GM12878 (cell line): ENCODE measurements around the gene TCF12. TPM values are rescaled to one million over a fixed set of nuclear protein-coding genes. Genes with fewer than 3 reads are reported as not detected.

Source experiments
- ATAC-seq: fragments of 200-7000 bp; cut with Tn5 transposase; 3 replicates; pipeline ENCODE4 v1.9.1; 2020; ENCODE audit warnings: mild to moderate bottlenecking, moderate library complexity
- BruUV-seq: library from RNA; stranded (reverse); fragments of 400-500 nt; replicated peaks from 2 replicates; lab custom pipeline; 2021; lab: Mats Ljungman, UMichigan
- CTCF ChIA-PET: fragments of 300-600 bp; sonication (Branson Sonifier 250); formaldehyde crosslinking; extraction: SDS; loops from one replicate; lab custom pipeline; 2021; ENCODE audit warnings: inconsistent platforms; lab: Yijun Ruan, JAX
- POLR2A ChIA-PET: fragments of 350-600 bp; formaldehyde crosslinking; extraction: SDS; loops from one replicate; lab custom pipeline; 2021; ENCODE audit warnings: inconsistent platforms; lab: Charles Lee
- RAD21 ChIA-PET: fragments of 300-600 bp; sonication (Branson Sonifier 250); formaldehyde crosslinking; loops from one replicate; lab custom pipeline; 2023; ENCODE audit warnings: antibody characterized with exemption; ENCODE audit not compliant: unreplicated experiment; lab: Charles Lee
- SMC1A ChIA-PET: fragments of 300-600 bp; sonication (Branson Sonifier 250); formaldehyde crosslinking; loops from one replicate; lab custom pipeline; 2023; ENCODE audit not compliant: unreplicated experiment, uncharacterized antibody; lab: Charles Lee
- DNase-seq: peaks from one replicate; pipeline ENCODE4 v3.0.0-alpha.2; 2011; ENCODE audit warnings: low read depth, low spot score
- FAIRE-seq: peaks from 3 replicates; lab custom pipeline; 2011; peaks lifted over from hg19 to GRCh38; lab: Jason Lieb, UNC
- H2AFZ ChIP-seq: 2 replicates; pipeline ENCODE4 v1.6.0; 2011; ENCODE audit warnings: low read depth, low read length, control low read depth; ENCODE audit not compliant: control insufficient read depth
- H3K27ac ChIP-seq: 2 replicates; pipeline ENCODE4 v1.5.1; 2011; ENCODE audit warnings: control low read depth; ENCODE audit not compliant: control insufficient read depth, insufficient read depth
- H3K27me3 ChIP-seq, 2 experiments: replicated peaks in 1 of 2; 2 replicates each; pipeline versions ENCODE4 v1.6.0 to v1.6.1; 2011; ENCODE audit warnings: low read length in 1 of 2; ENCODE audit not compliant: control insufficient read depth in 2 of 2, insufficient read depth in 2 of 2
- H3K36me3 ChIP-seq, 2 experiments: 2 replicates each; pipeline ENCODE4 v1.5.1; 2011; ENCODE audit warnings: low read length in 1 of 2; ENCODE audit not compliant: control insufficient read depth in 2 of 2, insufficient read depth in 2 of 2
- H3K4me1 ChIP-seq: 2 replicates; pipeline ENCODE4 v1.6.1; 2011; ENCODE audit warnings: mild to moderate bottlenecking, low read length, moderate library complexity, mixed read lengths; ENCODE audit not compliant: control insufficient read depth, insufficient read depth
- H3K4me2 ChIP-seq: 2 replicates; pipeline ENCODE4 v1.6.0; 2011; ENCODE audit warnings: control low read depth; ENCODE audit not compliant: control insufficient read depth, insufficient read depth
- H3K4me3 ChIP-seq: fragments of 200-600 bp; sonication (generic); 2 replicates; pipeline ENCODE4 v1.5.1; 2016
- H3K79me2 ChIP-seq: 2 replicates; pipeline ENCODE4 v1.6.0; 2011; ENCODE audit warnings: low read length; ENCODE audit not compliant: control insufficient read depth, insufficient read depth
- H3K9ac ChIP-seq: 2 replicates; pipeline ENCODE4 v1.8.0; 2011; ENCODE audit warnings: low read length, control low read depth, mixed read lengths; ENCODE audit not compliant: control insufficient read depth, insufficient read depth
- H3K9me3 ChIP-seq: replicated peaks from 3 replicates; pipeline ENCODE4 v1.5.1; 2011; ENCODE audit warnings: mild to moderate bottlenecking, low read length; ENCODE audit not compliant: control insufficient read depth, insufficient read depth
- H4K20me1 ChIP-seq: 2 replicates; pipeline ENCODE4 v1.6.0; 2011; ENCODE audit not compliant: control insufficient read depth, insufficient read depth
- ESRRA ChIP-seq: IDR thresholded peaks from 2 replicates; pipeline ENCODE4 v1.6.1; 2012; ENCODE audit warnings: mild to moderate bottlenecking, low read length, improper control_type of control experiment
- FOS ChIP-seq: IDR thresholded peaks from 3 replicates; pipeline ENCODE4 v1.6.1; 2011; ENCODE audit warnings: borderline replicate concordance; ENCODE audit not compliant: insufficient read length; ENCODE audit errors: extremely low read depth
- FOXK2 ChIP-seq: fragments of 450-650 bp; IDR thresholded peaks from 2 replicates; pipeline ENCODE4 v1.6.1; 2017; ENCODE audit warnings: mild to moderate bottlenecking, moderate library complexity
- GATAD2B ChIP-seq: fragments of 450-650 bp; conservative IDR thresholded peaks from 2 replicates; pipeline ENCODE4 v1.6.1; 2017; ENCODE audit warnings: low read depth, mild to moderate bottlenecking, moderate library complexity
- HDGF ChIP-seq: fragments of 450-650 bp; IDR thresholded peaks from 2 replicates; pipeline ENCODE4 v1.6.1; 2016; ENCODE audit warnings: antibody characterized with exemption
- HSF1 ChIP-seq: fragments of 150-350 bp; IDR thresholded peaks from 2 replicates; pipeline ENCODE4 v1.6.1; 2014; ENCODE audit warnings: mild to moderate bottlenecking, low read depth, low read length
- MTA3 ChIP-seq: IDR thresholded peaks from 2 replicates; pipeline ENCODE4 v1.6.1; 2012; ENCODE audit warnings: low read length, inconsistent platforms, borderline replicate concordance
- RELA ChIP-seq: fragments of 450-650 bp; IDR thresholded peaks from 2 replicates; pipeline ENCODE4 v1.8.0; 2014; ENCODE audit warnings: borderline replicate concordance; ENCODE audit not compliant: partially characterized antibody
- whole genome bisulfite sequencing: methylation state at CpG from one replicate; pipeline ENCODE4 v1.1.6; 2016; ENCODE audit warnings: low lambda C conversion rate; ENCODE audit not compliant: insufficient replicate concordance, insufficient coverage; ENCODE audit errors: missing lambda C conversion rate; 5-methylcytosine and 5-hydroxymethylcytosine counted together
- in situ Hi-C: fragments of 300-500 bp; cut with MboI; formaldehyde crosslinking; loops from 9 replicates; pipeline ENCODE4 v1.14.3; 2018; ENCODE audit warnings: mixed read lengths
- intact Hi-C: fragments of 100-400 bp; cut with micrococcal nuclease; formaldehyde crosslinking; loops from one replicate; pipeline ENCODE4 v1.14.2; 2022; ENCODE audit not compliant: unreplicated experiment
- polyA plus RNA-seq, 11 experiments: library from polyadenylated mRNA; depleted of rRNA in 4 of 11; unstranded in 6 of 11; stranded (reverse) in 5 of 11; fragments of >200 nt; fragmentation: Nextera tagmentation in 4 of 11; fragmentation: Illumina TruSeq in 1 of 11; extraction: Ambion mirVana in 4 of 11; extraction: Trizol in 1 of 11; gene quantifications; 1 replicate in 1 of 11; 2 replicates in 10 of 11; pipeline versions ENCODE4 v1.2.1 to v1.2.3, GENCODE V29; 2011 to 2016; ENCODE audit warnings: inconsistent platforms in 2 of 11, missing spikeins in 2 of 11, low read depth in 1 of 11
- total RNA-seq, 4 experiments: library from RNA; depleted of rRNA in 3 of 4; stranded (reverse); fragments of >200 nt in 3 of 4; fragmentation: Illumina TruSeq in 1 of 4; extraction: Trizol in 1 of 4; gene quantifications; 2 replicates each; pipeline versions ENCODE4 v1.2.1 to v1.2.3, GENCODE V29; 2013 to 2021
- TF ChIP-seq, protein P1 (sequence below): IDR thresholded peaks from 2 replicates; pipeline ENCODE4 v1.6.1; 2012; ENCODE audit warnings: improper control_type of control experiment, low read depth, low read length; ENCODE audit not compliant: insufficient replicate concordance

Gene TCF12
- total and polyA plus RNA-seq, 10 of the 15 experiments (the other 5 are each of a cell fraction or from before 2014, with no cell fraction given): 8.2 to 70.9 (median 49.5) TPM

DNA sequence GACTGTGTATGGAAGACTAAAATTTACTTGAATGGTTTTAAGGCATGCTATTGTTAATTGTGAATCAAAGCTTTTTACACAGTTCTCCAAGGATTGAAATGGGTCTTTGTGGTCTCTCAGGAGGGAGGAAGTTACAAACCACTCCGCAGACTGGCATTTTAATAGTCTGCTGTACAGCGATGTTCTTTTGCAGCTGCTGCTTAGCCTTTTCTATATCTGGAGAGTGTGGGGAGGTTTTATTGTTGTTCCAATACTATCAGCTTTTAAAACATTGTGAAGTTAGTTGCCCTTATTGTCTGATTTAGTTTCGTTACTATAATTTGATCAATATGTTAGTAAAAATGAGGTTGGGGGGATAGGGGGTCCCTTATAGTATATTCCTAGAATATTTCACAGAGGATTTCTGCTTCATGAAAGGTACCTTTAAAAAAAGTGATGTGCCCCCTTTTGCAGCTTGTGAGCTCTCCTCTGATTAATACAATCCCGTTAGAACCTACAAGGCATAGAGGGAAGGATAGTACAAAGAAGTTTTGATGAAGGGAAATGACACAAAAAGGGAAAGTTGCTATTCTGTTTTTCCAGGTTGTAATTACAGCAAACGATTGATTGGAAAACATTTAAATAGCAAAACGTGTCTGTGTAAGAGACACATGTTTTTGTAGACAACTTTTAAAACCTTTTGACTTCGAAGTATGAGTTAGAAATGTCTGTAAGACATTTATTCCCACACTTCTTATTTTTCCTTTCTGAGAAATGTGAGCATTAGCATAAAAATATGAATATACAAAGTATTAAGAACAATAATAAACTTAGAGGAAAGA lies 299.5 kb downstream of the TCF12 start:
- no peaks in the 10 kb centered on the region for H4K20me1 ChIP-seq
- H2AFZ ChIP-seq: no peak overlapping the region
- no peaks in the 10 kb centered on the region; the same call in 1 of the 2 replicates for H3K79me2 ChIP-seq
- ChIA-PET SMC1A (interaction anchor here (1.0 to 3.3 kb wide), 11 partner anchors 10 to 108 kb away, joined by 3 to 29 read pairs (median 7); no protein-coding TSS in a partner anchor), CTCF (interaction anchor here (0.7 to 4.9 kb wide), 8 partner anchors 11 to 727 kb away, joined by 3 to 22 read pairs (median 3); no protein-coding TSS in a partner anchor), RAD21 (interaction anchor here (0.9 to 1.5 kb wide), 6 partner anchors 9 to 88 kb away, joined by 3 to 7 read pairs (median 4); no protein-coding TSS in a partner anchor), POLR2A (interaction anchor here (1.1 kb wide), 1 partner anchor 369 kb away, joined by 7 read pairs; no protein-coding TSS in a partner anchor)
- intact Hi-C loops: no loop called here
- H3K9ac ChIP-seq: no peak overlapping the region
- H3K36me3 ChIP-seq: no peaks in the 10 kb centered on the region
- no peak for ATAC-seq
- H3K4me3 ChIP-seq: no peak overlapping the region
- 88% methylated on average over 7 of the region's 7 CpGs for WGBS
- no peak overlapping the region for H3K27ac ChIP-seq
- in situ Hi-C loops: loop anchor here (10.0 kb wide), 1 partner anchor 723 kb away; no protein-coding TSS in a partner anchor
- no peak for FAIRE-seq
- H3K4me1 ChIP-seq: peaks cover 1% of the 10 kb centered on the region; the same call in 1 of the 2 replicates
- no peak overlapping the region for H3K4me2 ChIP-seq
- no peaks in the 10 kb centered on the region for H3K27me3 ChIP-seq
- BruUV-seq: no TSS peak
- TF ChIP-seq, protein P1, sequence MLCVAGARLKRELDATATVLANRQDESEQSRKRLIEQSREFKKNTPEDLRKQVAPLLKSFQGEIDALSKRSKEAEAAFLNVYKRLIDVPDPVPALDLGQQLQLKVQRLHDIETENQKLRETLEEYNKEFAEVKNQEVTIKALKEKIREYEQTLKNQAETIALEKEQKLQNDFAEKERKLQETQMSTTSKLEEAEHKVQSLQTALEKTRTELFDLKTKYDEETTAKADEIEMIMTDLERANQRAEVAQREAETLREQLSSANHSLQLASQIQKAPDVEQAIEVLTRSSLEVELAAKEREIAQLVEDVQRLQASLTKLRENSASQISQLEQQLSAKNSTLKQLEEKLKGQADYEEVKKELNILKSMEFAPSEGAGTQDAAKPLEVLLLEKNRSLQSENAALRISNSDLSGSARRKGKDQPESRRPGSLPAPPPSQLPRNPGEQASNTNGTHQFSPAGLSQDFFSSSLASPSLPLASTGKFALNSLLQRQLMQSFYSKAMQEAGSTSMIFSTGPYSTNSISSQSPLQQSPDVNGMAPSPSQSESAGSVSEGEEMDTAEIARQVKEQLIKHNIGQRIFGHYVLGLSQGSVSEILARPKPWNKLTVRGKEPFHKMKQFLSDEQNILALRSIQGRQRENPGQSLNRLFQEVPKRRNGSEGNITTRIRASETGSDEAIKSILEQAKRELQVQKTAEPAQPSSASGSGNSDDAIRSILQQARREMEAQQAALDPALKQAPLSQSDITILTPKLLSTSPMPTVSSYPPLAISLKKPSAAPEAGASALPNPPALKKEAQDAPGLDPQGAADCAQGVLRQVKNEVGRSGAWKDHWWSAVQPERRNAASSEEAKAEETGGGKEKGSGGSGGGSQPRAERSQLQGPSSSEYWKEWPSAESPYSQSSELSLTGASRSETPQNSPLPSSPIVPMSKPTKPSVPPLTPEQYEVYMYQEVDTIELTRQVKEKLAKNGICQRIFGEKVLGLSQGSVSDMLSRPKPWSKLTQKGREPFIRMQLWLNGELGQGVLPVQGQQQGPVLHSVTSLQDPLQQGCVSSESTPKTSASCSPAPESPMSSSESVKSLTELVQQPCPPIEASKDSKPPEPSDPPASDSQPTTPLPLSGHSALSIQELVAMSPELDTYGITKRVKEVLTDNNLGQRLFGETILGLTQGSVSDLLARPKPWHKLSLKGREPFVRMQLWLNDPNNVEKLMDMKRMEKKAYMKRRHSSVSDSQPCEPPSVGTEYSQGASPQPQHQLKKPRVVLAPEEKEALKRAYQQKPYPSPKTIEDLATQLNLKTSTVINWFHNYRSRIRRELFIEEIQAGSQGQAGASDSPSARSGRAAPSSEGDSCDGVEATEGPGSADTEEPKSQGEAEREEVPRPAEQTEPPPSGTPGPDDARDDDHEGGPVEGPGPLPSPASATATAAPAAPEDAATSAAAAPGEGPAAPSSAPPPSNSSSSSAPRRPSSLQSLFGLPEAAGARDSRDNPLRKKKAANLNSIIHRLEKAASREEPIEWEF: no peak
- TF ChIP-seq FOS (no peak), RELA (no peak), HSF1 (no peak), ESRRA (no peak), FOXK2 (no peak), GATAD2B (no peak), HDGF (no peak), MTA3 (no peak)
- no peak for DNase-seq
- H3K9me3 ChIP-seq: no peaks in the 10 kb centered on the region
